ENCODE measurements around the gene CRTC1.
A peak's percentile ranks its signal among the peaks of the same experiment; 100 is the strongest.

Gene CRTC1

GRCh38 chr19:18761531-18762110, 78.1 kb downstream of the CRTC1 start:
- peaks cover 6 to 17% of the 10 kb centered on the region in 2 donors for H3K4me1 ChIP-seq (ENCODE audit: control insufficient read depth in 1 of 2, insufficient read depth in 2 of 2, low read length in 2 of 2)
- H3K36me3 ChIP-seq (ENCODE audit: control insufficient read depth in 1 of 2, insufficient read depth in 2 of 2, low read length in 2 of 2), result no peaks in the 10 kb centered on the region
- H3K27me3 ChIP-seq (ENCODE audit: low read depth, low read length), result no peaks in the 10 kb centered on the region
- H3K4me3 ChIP-seq (ENCODE audit: low read depth in 1 of 2, low read length in 2 of 2), result no peak overlapping the region
- no peak overlapping the region for H3K27ac ChIP-seq (ENCODE audit: low read length)
- no peaks in the 10 kb centered on the region for H3K9me3 ChIP-seq (ENCODE audit: control insufficient read depth in 1 of 2, low read length in 2 of 2)

GRCh38 chr19:18762125-18763023, 78.9 kb downstream of the CRTC1 start:
- H3K27me3 ChIP-seq (ENCODE audit: low read depth, low read length), result no peaks in the 10 kb centered on the region
- H3K4me1 ChIP-seq (ENCODE audit: control insufficient read depth in 1 of 2, insufficient read depth in 2 of 2, low read length in 2 of 2), result peaks cover 6 to 17% of the 10 kb centered on the region in 2 donors
- H3K4me3 ChIP-seq (ENCODE audit: low read depth in 1 of 2, low read length in 2 of 2), result peak overlapping the region in 1 of 2 donors; percentile 30
- peaks cover 0 to 2% of the 10 kb centered on the region in 2 donors for H3K36me3 ChIP-seq (ENCODE audit: control insufficient read depth in 1 of 2, insufficient read depth in 2 of 2, low read length in 2 of 2)
- H3K27ac ChIP-seq (ENCODE audit: low read length), result no peak overlapping the region
- H3K9me3 ChIP-seq (ENCODE audit: control insufficient read depth in 1 of 2, low read length in 2 of 2), result no peaks in the 10 kb centered on the region

- Histone ChIP-seq H3K4me3 (ENCODE audit: low read depth in 1 of 2, low read length in 2 of 2) (no peak overlapping the region), H3K27me3 (ENCODE audit: low read depth, low read length) (no peaks in the 10 kb centered on the region), H3K9me3 (ENCODE audit: control insufficient read depth in 1 of 2, low read length in 2 of 2) (no peaks in the 10 kb centered on the region), H3K4me1 (ENCODE audit: control insufficient read depth in 1 of 2, insufficient read depth in 2 of 2, low read length in 2 of 2) (peaks cover 6 to 17% of the 10 kb centered on the region in 2 donors), H3K36me3 (ENCODE audit: control insufficient read depth in 1 of 2, insufficient read depth in 2 of 2, low read length in 2 of 2) (peaks cover 0 to 12% of the 10 kb centered on the region in 2 donors), H3K27ac (ENCODE audit: low read length) (no peak overlapping the region)
Observed at GRCh38 chr19:18763674-18764590, 80.5 kb downstream of the CRTC1 start.

- H3K27ac ChIP-seq (ENCODE audit: low read length), result no peak overlapping the region
- H3K9me3 ChIP-seq (ENCODE audit: control insufficient read depth in 1 of 2, low read length in 2 of 2), result no peaks in the 10 kb centered on the region
- no peak overlapping the region for H3K4me3 ChIP-seq (ENCODE audit: low read depth in 1 of 2, low read length in 2 of 2)
- H3K4me1 ChIP-seq (ENCODE audit: control insufficient read depth in 1 of 2, insufficient read depth in 2 of 2, low read length in 2 of 2), result peaks cover 6 to 17% of the 10 kb centered on the region in 2 donors
- no peaks in the 10 kb centered on the region for H3K27me3 ChIP-seq (ENCODE audit: low read depth, low read length)
- peaks cover 0 to 19% of the 10 kb centered on the region in 2 donors for H3K36me3 ChIP-seq (ENCODE audit: control insufficient read depth in 1 of 2, insufficient read depth in 2 of 2, low read length in 2 of 2)
Observed at GRCh38 chr19:18764591-18765051, 81.1 kb downstream of the CRTC1 start.

- no peaks in the 10 kb centered on the region for H3K9me3 ChIP-seq (ENCODE audit: control insufficient read depth in 1 of 2, low read length in 2 of 2)
- no peak overlapping the region for H3K27ac ChIP-seq (ENCODE audit: low read length)
- peaks cover 0 to 19% of the 10 kb centered on the region in 2 donors for H3K36me3 ChIP-seq (ENCODE audit: control insufficient read depth in 1 of 2, insufficient read depth in 2 of 2, low read length in 2 of 2)
- no peaks in the 10 kb centered on the region for H3K27me3 ChIP-seq (ENCODE audit: low read depth, low read length)
- peaks cover 6 to 17% of the 10 kb centered on the region in 2 donors for H3K4me1 ChIP-seq (ENCODE audit: control insufficient read depth in 1 of 2, insufficient read depth in 2 of 2, low read length in 2 of 2)
- no peak overlapping the region for H3K4me3 ChIP-seq (ENCODE audit: low read depth in 1 of 2, low read length in 2 of 2)
Observed at GRCh38 chr19:18765224-18765623, 81.7 kb downstream of the CRTC1 start.

GRCh38 chr19:18768046-18768771, 84.7 kb downstream of the CRTC1 start:
- Histone ChIP-seq H3K4me3 (ENCODE audit: low read depth in 1 of 2, low read length in 2 of 2) (no peak overlapping the region), H3K9me3 (ENCODE audit: control insufficient read depth in 1 of 2, low read length in 2 of 2) (no peaks in the 10 kb centered on the region), H3K36me3 (ENCODE audit: control insufficient read depth in 1 of 2, insufficient read depth in 2 of 2, low read length in 2 of 2) (peaks cover 0 to 22% of the 10 kb centered on the region in 2 donors), H3K27me3 (ENCODE audit: low read depth, low read length) (no peaks in the 10 kb centered on the region), H3K4me1 (ENCODE audit: control insufficient read depth in 1 of 2, insufficient read depth in 2 of 2, low read length in 2 of 2) (no peaks in the 10 kb centered on the region), H3K27ac (ENCODE audit: low read length) (no peak overlapping the region)

- H3K27me3 ChIP-seq (ENCODE audit: low read depth, low read length), result no peaks in the 10 kb centered on the region
- no peaks in the 10 kb centered on the region for H3K4me1 ChIP-seq (ENCODE audit: control insufficient read depth in 1 of 2, insufficient read depth in 2 of 2, low read length in 2 of 2)
- H3K4me3 ChIP-seq (ENCODE audit: low read depth in 1 of 2, low read length in 2 of 2), result no peak overlapping the region
- peaks cover 0 to 22% of the 10 kb centered on the region in 2 donors for H3K36me3 ChIP-seq (ENCODE audit: control insufficient read depth in 1 of 2, insufficient read depth in 2 of 2, low read length in 2 of 2)
- H3K9me3 ChIP-seq (ENCODE audit: control insufficient read depth in 1 of 2, low read length in 2 of 2), result no peaks in the 10 kb centered on the region
- H3K27ac ChIP-seq (ENCODE audit: low read length), result no peak overlapping the region
Observed at GRCh38 chr19:18768997-18769891, 85.8 kb downstream of the CRTC1 start.

GRCh38 chr19:18769989-18770528, 86.6 kb downstream of the CRTC1 start:
- no peaks in the 10 kb centered on the region for H3K9me3 ChIP-seq (ENCODE audit: control insufficient read depth in 1 of 2, low read length in 2 of 2)
- no peak overlapping the region for H3K27ac ChIP-seq (ENCODE audit: low read length)
- no peak overlapping the region for H3K4me3 ChIP-seq (ENCODE audit: low read depth in 1 of 2, low read length in 2 of 2)
- no peaks in the 10 kb centered on the region for H3K27me3 ChIP-seq (ENCODE audit: low read depth, low read length)
- H3K36me3 ChIP-seq (ENCODE audit: control insufficient read depth in 1 of 2, insufficient read depth in 2 of 2, low read length in 2 of 2), result peaks cover 0 to 22% of the 10 kb centered on the region in 2 donors
- no peaks in the 10 kb centered on the region for H3K4me1 ChIP-seq (ENCODE audit: control insufficient read depth in 1 of 2, insufficient read depth in 2 of 2, low read length in 2 of 2)

- no peak overlapping the region for H3K4me3 ChIP-seq (ENCODE audit: low read depth in 1 of 2, low read length in 2 of 2)
- no peaks in the 10 kb centered on the region for H3K4me1 ChIP-seq (ENCODE audit: control insufficient read depth in 1 of 2, insufficient read depth in 2 of 2, low read length in 2 of 2)
- H3K27me3 ChIP-seq (ENCODE audit: low read depth, low read length), result no peaks in the 10 kb centered on the region
- H3K27ac ChIP-seq (ENCODE audit: low read length), result no peak overlapping the region
- H3K36me3 ChIP-seq (ENCODE audit: control insufficient read depth in 1 of 2, insufficient read depth in 2 of 2, low read length in 2 of 2), result peaks cover 0 to 22% of the 10 kb centered on the region in 2 donors
- no peaks in the 10 kb centered on the region for H3K9me3 ChIP-seq (ENCODE audit: control insufficient read depth in 1 of 2, low read length in 2 of 2)
Observed at GRCh38 chr19:18770663-18771327, 87.3 kb downstream of the CRTC1 start.
